LNCaP clone FGC (cell line): ENCODE measurements around the gene FPR3.
A peak's percentile ranks its signal among the peaks of the same experiment; 100 is the strongest.

Experiments used
- DNase-seq: peaks from one replicate; pipeline ENCODE4 v3.0.0-alpha.2; 2011; ENCODE audit warnings: low read depth
- H3K4me3 ChIP-seq: 2 replicates; pipeline ENCODE4 v1.5.1; 2011; ENCODE audit warnings: mild to moderate bottlenecking, low read depth, low read length, control low read depth
- CTCF ChIP-seq: IDR thresholded peaks from 2 replicates; pipeline ENCODE4 v1.5.1; 2012; ENCODE audit warnings: mild to moderate bottlenecking; ENCODE audit not compliant: control insufficient read depth, insufficient read depth; ENCODE audit errors: extremely low read depth

FPR3 gene

GRCh38 chr19:51783372-51783771 lies 11.6 kb upstream of the FPR3 start:
- TF ChIP-seq CTCF: peak; percentile 53
- no peak overlapping the region for H3K4me3 ChIP-seq
- no peak for DNase-seq

- no peak for DNase-seq
- no peak overlapping the region for H3K4me3 ChIP-seq
- TF ChIP-seq CTCF: no peak
Measured at GRCh38 chr19:51784109-51784785, 10.7 kb upstream of the FPR3 start.

- DNase-seq: no peak
- no peak overlapping the region for H3K4me3 ChIP-seq
- TF ChIP-seq CTCF: no peak
Measured at GRCh38 chr19:51784922-51785690, 9.9 kb upstream of the FPR3 start.

GRCh38 chr19:51786646-51787494 lies 8.1 kb upstream of the FPR3 start:
- no peak for TF ChIP-seq CTCF
- DNase-seq: no peak
- no peak overlapping the region for H3K4me3 ChIP-seq

- H3K4me3 ChIP-seq: no peak overlapping the region
- no peak for DNase-seq
- TF ChIP-seq CTCF: no peak
Measured at GRCh38 chr19:51788029-51788428, 6.9 kb upstream of the FPR3 start.

- TF ChIP-seq CTCF: no peak
- no peak overlapping the region for H3K4me3 ChIP-seq
- no peak for DNase-seq
Measured at GRCh38 chr19:51789061-51789795, 5.7 kb upstream of the FPR3 start.
